Measurements from ENCODE around the gene SIM1.

SIM1 gene

GRCh38 chr6:100469101-100469859, 4.6 kb upstream of the SIM1 start:
- no peaks in the 10 kb centered on the region for H4K20me1 ChIP-seq (ENCODE audit: insufficient read depth, low read length, poor library complexity, severe bottlenecking)
- no peak overlapping the region for H3K4me3 ChIP-seq (ENCODE audit: low read length, poor library complexity, severe bottlenecking)
- TF ChIP-seq EZH2phosphoT487 (IDR thresholded peaks at IDR 0.05; ENCODE audit: borderline replicate concordance), result no peak
- no peak for TF ChIP-seq CTCF (conservative IDR thresholded peaks at IDR 0.05; ENCODE audit: low read length)
- no peaks in the 10 kb centered on the region for H3F3A ChIP-seq (ENCODE audit: low read depth)
- H3K27me3 ChIP-seq (ENCODE audit: insufficient read depth, low read length, poor library complexity, severe bottlenecking), result no peaks in the 10 kb centered on the region
- no peaks in the 10 kb centered on the region for H3K4me1 ChIP-seq (ENCODE audit: insufficient read depth, low read length, poor library complexity, severe bottlenecking)
- no peaks in the 10 kb centered on the region for H3K9me3 ChIP-seq (ENCODE audit: insufficient read depth, low read depth, low read length)
- H3K9me2 ChIP-seq (replicated peaks; ENCODE audit: low read depth, low read length), result no peaks in the 10 kb centered on the region
- H2AFZ ChIP-seq (ENCODE audit: low read length), result no peak overlapping the region
- H3K79me2 ChIP-seq (ENCODE audit: insufficient read depth, low read length), result no peaks in the 10 kb centered on the region
- H3K9ac ChIP-seq (ENCODE audit: low read depth, low read length, poor library complexity, severe bottlenecking), result no peak overlapping the region
- no peaks in the 10 kb centered on the region for H3K36me3 ChIP-seq (ENCODE audit: insufficient read depth, low read length)
- H3K4me2 ChIP-seq (ENCODE audit: low read depth, low read length, poor library complexity, severe bottlenecking), result no peak overlapping the region

- Histone ChIP-seq H3F3A (ENCODE audit: low read depth) (no peaks in the 10 kb centered on the region), H3K9ac (ENCODE audit: low read depth, low read length, poor library complexity, severe bottlenecking) (no peak overlapping the region), H2AFZ (ENCODE audit: low read length) (no peak overlapping the region), H3K9me3 (ENCODE audit: insufficient read depth, low read depth, low read length) (no peaks in the 10 kb centered on the region), H3K4me2 (ENCODE audit: low read depth, low read length, poor library complexity, severe bottlenecking) (no peak overlapping the region), H3K27me3 (ENCODE audit: insufficient read depth, low read length, poor library complexity, severe bottlenecking) (no peaks in the 10 kb centered on the region), H3K79me2 (ENCODE audit: insufficient read depth, low read length) (no peaks in the 10 kb centered on the region), H4K20me1 (ENCODE audit: insufficient read depth, low read length, poor library complexity, severe bottlenecking) (no peaks in the 10 kb centered on the region), H3K4me1 (ENCODE audit: insufficient read depth, low read length, poor library complexity, severe bottlenecking) (no peaks in the 10 kb centered on the region), H3K9me2 (replicated peaks; ENCODE audit: low read depth, low read length) (no peaks in the 10 kb centered on the region), H3K36me3 (ENCODE audit: insufficient read depth, low read length) (no peaks in the 10 kb centered on the region), H3K4me3 (ENCODE audit: low read length, poor library complexity, severe bottlenecking) (no peak overlapping the region)
- TF ChIP-seq CTCF (conservative IDR thresholded peaks at IDR 0.05; ENCODE audit: low read length) (no peak), EZH2phosphoT487 (IDR thresholded peaks at IDR 0.05; ENCODE audit: borderline replicate concordance) (no peak)
Measured at GRCh38 chr6:100468016-100468622, 3.4 kb upstream of the SIM1 start.

GRCh38 chr6:100467129-100468015, 2.7 kb upstream of the SIM1 start:
- no peak overlapping the region for H3K4me3 ChIP-seq (ENCODE audit: low read length, poor library complexity, severe bottlenecking)
- H3K79me2 ChIP-seq (ENCODE audit: insufficient read depth, low read length), result no peaks in the 10 kb centered on the region
- no peaks in the 10 kb centered on the region for H3K9me2 ChIP-seq (replicated peaks; ENCODE audit: low read depth, low read length)
- H4K20me1 ChIP-seq (ENCODE audit: insufficient read depth, low read length, poor library complexity, severe bottlenecking), result no peaks in the 10 kb centered on the region
- H3K4me2 ChIP-seq (ENCODE audit: low read depth, low read length, poor library complexity, severe bottlenecking), result no peak overlapping the region
- no peaks in the 10 kb centered on the region for H3K36me3 ChIP-seq (ENCODE audit: insufficient read depth, low read length)
- no peaks in the 10 kb centered on the region for H3F3A ChIP-seq (ENCODE audit: low read depth)
- TF ChIP-seq EZH2phosphoT487 (IDR thresholded peaks at IDR 0.05; ENCODE audit: borderline replicate concordance) (no peak), CTCF (conservative IDR thresholded peaks at IDR 0.05; ENCODE audit: low read length) (no peak)
- H3K9me3 ChIP-seq (ENCODE audit: insufficient read depth, low read depth, low read length), result no peaks in the 10 kb centered on the region
- no peak overlapping the region for H3K9ac ChIP-seq (ENCODE audit: low read depth, low read length, poor library complexity, severe bottlenecking)
- no peak overlapping the region for H2AFZ ChIP-seq (ENCODE audit: low read length)
- no peaks in the 10 kb centered on the region for H3K4me1 ChIP-seq (ENCODE audit: insufficient read depth, low read length, poor library complexity, severe bottlenecking)
- H3K27me3 ChIP-seq (ENCODE audit: insufficient read depth, low read length, poor library complexity, severe bottlenecking), result no peaks in the 10 kb centered on the region
